GM18951 (cell line): ENCODE measurements around the gene SLC10A1.

Source experiments
- POLR2A ChIP-seq: IDR thresholded peaks from 4 replicates; pipeline ENCODE4 v1.6.1; 2011; ENCODE audit warnings: mild to moderate bottlenecking; ENCODE audit not compliant: insufficient read length, insufficient read depth; ENCODE audit errors: extremely low read depth
- in situ Hi-C: fragments of 300-500 bp; cut with MboI; formaldehyde crosslinking; loops from one replicate; pipeline ENCODE4 v1.12.0; 2022; ENCODE audit warnings: low sequenced_read_pairs, mixed read lengths, inconsistent platforms; ENCODE audit not compliant: unreplicated experiment

Gene SLC10A1

DNA sequence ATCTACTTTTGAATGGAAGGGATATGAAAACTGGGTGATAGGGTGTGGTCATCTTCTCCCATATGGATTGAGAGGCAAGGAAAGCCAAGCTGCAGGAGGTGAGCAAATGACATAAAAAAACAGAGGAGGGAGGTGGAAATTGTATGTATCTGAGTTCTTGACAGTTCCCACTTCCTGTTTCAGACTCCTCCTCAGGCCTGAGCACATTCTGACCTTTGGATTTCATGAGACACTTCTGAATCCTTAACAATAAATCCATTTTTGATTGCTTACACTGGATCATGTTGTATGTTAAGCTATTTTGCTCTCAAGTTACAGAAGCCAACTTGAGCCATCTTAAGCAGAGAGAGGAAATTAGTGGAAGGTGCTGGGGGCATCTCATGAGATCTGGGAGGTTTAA is 41.7 kb downstream of the SLC10A1 start:
- no peak for TF ChIP-seq POLR2A
- in situ Hi-C loops: no loop called here

DNA sequence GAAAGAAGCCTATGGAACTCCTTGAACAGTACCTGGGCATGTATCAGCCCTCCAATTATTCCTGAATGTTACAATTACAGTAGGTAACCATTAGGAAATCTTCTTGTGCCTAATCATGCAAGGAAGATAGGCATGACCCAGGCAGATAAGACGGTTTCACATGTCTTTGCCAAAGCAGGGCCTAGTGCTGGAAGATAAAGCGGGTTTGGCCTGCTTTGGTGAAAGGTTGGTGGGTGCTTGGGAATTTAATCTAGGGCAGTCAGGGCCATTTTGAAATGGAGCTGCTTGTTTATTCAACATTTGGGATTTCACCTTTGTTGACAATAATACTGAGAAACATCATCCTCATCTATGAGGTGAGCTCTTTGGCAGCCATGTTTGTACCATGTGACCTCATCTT is 42.6 kb downstream of the SLC10A1 start:
- TF ChIP-seq POLR2A: no peak

GRCh38 chr14:69753860-69754259 is 43.2 kb downstream of the SLC10A1 start:
- in situ Hi-C loops: no loop called here
- no peak for TF ChIP-seq POLR2A

More for the DNA sequence above, 42.6 kb downstream of the SLC10A1 start:
- in situ Hi-C loops: no loop called here

DNA sequence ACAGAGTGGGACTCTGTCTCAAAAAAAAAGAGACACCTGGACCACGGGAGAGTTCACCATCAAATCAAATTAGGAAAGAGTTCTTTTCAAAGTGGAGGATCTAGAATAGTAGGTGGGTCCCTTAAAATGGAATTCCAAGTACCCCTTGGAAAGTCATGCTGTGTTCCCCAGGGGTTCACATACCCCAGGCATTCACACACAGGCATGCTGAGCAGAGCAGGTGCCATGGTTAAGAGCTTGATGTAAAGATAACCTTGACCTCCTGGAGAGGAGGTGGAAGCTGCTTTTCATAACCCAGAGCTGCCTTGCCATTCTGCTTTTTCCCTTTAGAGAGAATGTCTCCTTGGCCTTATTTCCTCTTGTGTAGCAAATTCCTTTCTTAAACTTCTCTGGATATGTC is 44.3 kb downstream of the SLC10A1 start:
- no peak for TF ChIP-seq POLR2A
- in situ Hi-C loops: no loop called here

- in situ Hi-C loops: no loop called here
- TF ChIP-seq POLR2A: no peak
Measured at GRCh38 chr14:69750495-69750894, 46.5 kb downstream of the SLC10A1 start.

GRCh38 chr14:69749956-69750355 is 47.1 kb downstream of the SLC10A1 start:
- in situ Hi-C loops: loop anchor here (25.0 kb wide), 1 partner anchor 513 kb away; no protein-coding TSS in a partner anchor

DNA sequence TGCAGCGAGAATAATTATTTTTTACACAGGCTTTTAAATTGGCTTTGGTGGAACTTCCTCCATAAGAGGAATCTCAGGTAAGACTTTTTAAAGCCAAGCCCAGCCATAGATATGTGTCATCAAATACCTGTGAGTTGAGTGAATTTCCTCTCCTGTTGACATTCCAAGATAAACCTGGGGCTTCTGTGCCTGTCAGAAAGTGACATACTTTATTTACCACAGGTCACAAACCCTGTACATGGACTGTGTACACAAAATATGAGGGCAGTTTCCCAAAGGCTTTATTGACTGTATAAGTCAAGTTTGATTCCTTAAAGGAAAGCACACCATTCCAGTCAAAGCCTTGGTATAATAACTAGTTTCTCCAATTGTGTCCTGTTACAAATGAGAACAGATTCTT is 56.0 kb downstream of the SLC10A1 start:
- no peak for TF ChIP-seq POLR2A
- in situ Hi-C loops: loop anchor here (25.0 kb wide), 1 partner anchor 504 kb away; no protein-coding TSS in a partner anchor

More at GRCh38 chr14:69749956-69750355, 47.1 kb downstream of the SLC10A1 start:
- TF ChIP-seq POLR2A: no peak

DNA sequence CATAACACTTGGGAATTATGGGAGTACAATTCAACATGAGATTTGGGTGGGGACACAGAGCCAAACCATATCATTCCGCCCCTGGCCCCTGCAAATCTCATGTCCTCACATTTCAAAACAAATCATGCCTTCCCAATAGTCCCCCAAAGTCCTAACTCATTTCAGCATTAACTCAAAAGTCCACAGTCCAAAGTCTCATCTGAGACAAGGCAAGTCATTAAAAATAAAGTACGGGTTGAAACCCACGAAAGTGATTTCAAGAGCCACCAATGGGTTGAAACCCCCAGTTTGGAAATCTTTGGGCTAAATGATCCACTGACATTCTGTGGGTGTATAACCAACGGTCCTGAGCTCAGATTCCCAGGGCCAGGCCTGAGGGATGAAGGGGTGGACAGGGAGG is 60.6 kb downstream of the SLC10A1 start:
- in situ Hi-C loops: loop anchor here (25.0 kb wide), 1 partner anchor 499 kb away; no protein-coding TSS in a partner anchor

- in situ Hi-C loops: loop anchor here (25.0 kb wide), 1 partner anchor 495 kb away; no protein-coding TSS in a partner anchor
Measured at GRCh38 chr14:69731919-69732598, 65.0 kb downstream of the SLC10A1 start.

- TF ChIP-seq POLR2A: no peak
- in situ Hi-C loops: loop anchor here (5.0 to 25.0 kb wide), 2 partner anchors 131 to 491 kb away; no protein-coding TSS in a partner anchor
Measured at GRCh38 chr14:69727860-69728259, 69.2 kb downstream of the SLC10A1 start.

GRCh38 chr14:69726761-69727511 is 70.1 kb downstream of the SLC10A1 start:
- TF ChIP-seq POLR2A: no peak
- in situ Hi-C loops: loop anchor here (5.0 to 25.0 kb wide), 2 partner anchors 130 to 490 kb away; no protein-coding TSS in a partner anchor
